B cell (primary cell): ENCODE data around the gene WTAP. TPM values are rescaled to one million over a fixed set of nuclear protein-coding genes. Genes with fewer than 3 reads are reported as not detected.

ENCODE experiments used
- ATAC-seq: fragments of 200-7000 bp; cut with Tn5 transposase; one replicate; pipeline ENCODE4 v1.10.0; 2021; ENCODE audit warnings: low read depth, mild to moderate bottlenecking, moderate number of reproducible peaks, moderate library complexity
- CTCF ChIA-PET: fragments of 350-600 bp; sonication (Branson Sonifier 250); formaldehyde crosslinking; loops from one replicate; lab custom pipeline; 2021; ENCODE audit warnings: antibody characterized with exemption, inconsistent platforms; lab: Charles Lee
- POLR2A ChIA-PET: fragments of 350-600 bp; sonication (Branson Sonifier 250); formaldehyde crosslinking; loops from one replicate; lab custom pipeline; 2021; ENCODE audit warnings: antibody characterized with exemption; lab: Charles Lee
- DNase-seq: peaks from one replicate; pipeline ENCODE4 v3.0.0; 2013
- H2AFZ ChIP-seq: 2 replicates; pipeline ENCODE4 v1.6.1; 2012; ENCODE audit warnings: mild to moderate bottlenecking, low read depth, low read length; ENCODE audit not compliant: insufficient read depth, poor library complexity, severe bottlenecking
- H3K27ac ChIP-seq, 2 donors: 1 replicate in 1 of 2; 2 replicates in 1 of 2; pipeline ENCODE4 v1.5.1; 2012 to 2013; ENCODE audit warnings: low read length in 2 of 2, mild to moderate bottlenecking in 2 of 2, moderate library complexity in 1 of 2
- H3K27me3 ChIP-seq, 4 experiments: fragments of 200-600 bp in 1 of 4; sonication (generic) in 1 of 4; replicated peaks in 1 of 4; 1 replicate in 2 of 4; 2 replicates in 2 of 4; pipeline versions ENCODE4 v1.6.1 to v1.7.0; 2013 to 2016; ENCODE audit warnings: low read length in 3 of 4, mild to moderate bottlenecking in 2 of 4, mixed read lengths in 1 of 4, moderate library complexity in 1 of 4; ENCODE audit not compliant: insufficient read depth in 4 of 4, control insufficient read depth in 3 of 4; ENCODE audit errors: control extremely low read depth in 1 of 4
- H3K36me3 ChIP-seq, 2 experiments: replicated peaks in 1 of 2; 1 replicate in 1 of 2; 2 replicates in 1 of 2; pipeline versions ENCODE4 v1.6.1 to v1.7.1; 2013; ENCODE audit warnings: low read length in 1 of 2; ENCODE audit not compliant: insufficient read depth in 2 of 2, control insufficient read depth in 1 of 2; ENCODE audit errors: control extremely low read depth in 1 of 2, extremely low read depth in 1 of 2
- H3K4me1 ChIP-seq, 2 donors: fragments of 200-600 bp in 1 of 2; sonication (generic) in 1 of 2; 1 replicate in 1 of 2; 2 replicates in 1 of 2; pipeline versions ENCODE4 v1.5.1 to v1.6.1; 2013 to 2017; ENCODE audit warnings: low read length in 2 of 2; ENCODE audit not compliant: control insufficient read depth in 2 of 2, insufficient read depth in 2 of 2
- H3K4me2 ChIP-seq: replicated peaks from 2 replicates; pipeline ENCODE3; 2012; ENCODE audit warnings: mild to moderate bottlenecking, low read depth, low read length; ENCODE audit not compliant: poor library complexity, severe bottlenecking
- H3K4me3 ChIP-seq, 5 experiments: fragments of 200-600 bp in 1 of 5; sonication (generic) in 1 of 5; 1 replicate in 3 of 5; 2 replicates in 2 of 5; pipeline versions ENCODE4 v1.5.1 to v1.7.0; 2011 to 2016; ENCODE audit warnings: low read length in 4 of 5, mild to moderate bottlenecking in 4 of 5, low read depth in 2 of 5, control low read depth in 1 of 5, moderate library complexity in 1 of 5; ENCODE audit not compliant: insufficient read depth in 1 of 5; ENCODE audit errors: control extremely low read depth in 1 of 5, extremely low read depth in 1 of 5
- H3K79me2 ChIP-seq: fragments of 200-600 bp; sonication (generic); one replicate; pipeline ENCODE4 v1.6.0; 2016; ENCODE audit warnings: low read length; ENCODE audit not compliant: control insufficient read depth, insufficient read depth
- H3K9ac ChIP-seq: fragments of 200-600 bp; sonication (generic); 2 replicates; pipeline ENCODE4 v1.6.1; 2017; ENCODE audit warnings: mild to moderate bottlenecking, low read length, moderate library complexity
- H3K9me3 ChIP-seq, 3 donors: one replicate each; pipeline versions ENCODE4 v1.6.1 to v1.7.1; 2013; ENCODE audit warnings: low read length in 2 of 3; ENCODE audit not compliant: control insufficient read depth in 2 of 3, insufficient read depth in 1 of 3; ENCODE audit errors: control extremely low read depth in 1 of 3
- H4K20me1 ChIP-seq: 2 replicates; pipeline ENCODE4 v1.6.0; 2012; ENCODE audit warnings: mild to moderate bottlenecking, low read length; ENCODE audit not compliant: insufficient read depth, control insufficient read depth, poor library complexity, severe bottlenecking
- H3K27ac Mint-ChIP-seq: one replicate; pipeline ENCODE4 v1.8.0; 2021; ENCODE audit warnings: mixed read lengths
- H3K27me3 Mint-ChIP-seq: one replicate; pipeline ENCODE4 v1.8.0; 2021; ENCODE audit warnings: mixed read lengths
- H3K4me1 Mint-ChIP-seq: one replicate; pipeline ENCODE4 v1.8.0; 2021; ENCODE audit warnings: mixed read lengths
- H3K4me3 Mint-ChIP-seq: one replicate; pipeline ENCODE4 v1.8.0; 2021; ENCODE audit warnings: mixed read lengths
- H3K9me3 Mint-ChIP-seq: one replicate; pipeline ENCODE4 v1.8.0; 2022; ENCODE audit warnings: mixed read lengths; ENCODE audit not compliant: insufficient read depth
- CTCF ChIP-seq: fragments of 200-600 bp; IDR thresholded peaks from one replicate; pipeline ENCODE4 v1.8.0; 2022; ENCODE audit warnings: antibody characterized with exemption, mild to moderate bottlenecking
- EZH2 ChIP-seq: IDR thresholded peaks from 2 replicates; pipeline ENCODE4 v1.6.1; 2012; ENCODE audit warnings: borderline replicate concordance, low read depth, mild to moderate bottlenecking, moderate library complexity, low read length; ENCODE audit not compliant: insufficient read depth, poor library complexity, severe bottlenecking
- WGBS: methylation state at CpG from one replicate; pipeline ENCODE4 v1.1.5; 2013; ENCODE audit warnings: missing lambda C conversion rate; ENCODE audit not compliant: insufficient coverage; 5-methylcytosine and 5-hydroxymethylcytosine counted together
- intact Hi-C: fragments of 100-400 bp; cut with micrococcal nuclease; formaldehyde crosslinking; loops from one replicate; pipeline ENCODE4 v1.10.0; 2022
- polyA plus RNA-seq: library from polyadenylated mRNA; depleted of rRNA; stranded (reverse); fragments of >200 nt; gene quantifications from 2 replicates; pipeline ENCODE4 v1.2.3, GENCODE V29; 2012
- total RNA-seq, 2 donors: library from RNA; stranded (reverse); fragments of 120-200 nt in 1 of 2; gene quantifications; 1 replicate in 1 of 2; 2 replicates in 1 of 2; pipeline versions ENCODE4 v1.2.3 to v1.2.4, GENCODE V29; 2013 to 2022

Gene WTAP
- total and polyA plus RNA-seq, 2 donors (not counting 1 experiment from before 2014, with no cell fraction given), result 34.2 to 165 TPM

- no peaks in the 10 kb centered on the region for H3K9me3 Mint-ChIP-seq
These were observed 12.9 kb upstream of the WTAP start for GRCh38 chr6:159714404-159714803.

GRCh38 chr6:159715166-159715565 lies 12.1 kb upstream of the WTAP start:
- POLR2A ChIA-PET, result no interaction called here
- no peak overlapping the region for H3K27ac Mint-ChIP-seq
- Histone ChIP-seq H3K4me1 (no peaks in the 10 kb centered on the region), H3K79me2 (peaks cover 53% of the 10 kb centered on the region), H2AFZ (no peak overlapping the region), H3K4me2 (no peak overlapping the region), H3K9me3 (no peaks in the 10 kb centered on the region), H4K20me1 (no peaks in the 10 kb centered on the region), H3K27me3 (no peaks in the 10 kb centered on the region), H3K36me3 (peaks cover 0 to 2% of the 10 kb centered on the region in 2 experiments), H3K4me3 (no peak overlapping the region), H3K27ac (no peak overlapping the region), H3K9ac (no peak overlapping the region)
- no peak overlapping the region for H3K4me3 Mint-ChIP-seq
- 70% methylated on average over 2 of the region's 3 CpGs for WGBS
- H3K4me1 Mint-ChIP-seq, result no peaks in the 10 kb centered on the region
- no peak for TF ChIP-seq CTCF
- no peak for TF ChIP-seq EZH2
- ATAC-seq (no peak), DNase-seq (no peak)
- intact Hi-C loops, result no loop called here
- CTCF ChIA-PET, result no interaction called here
- H3K9me3 Mint-ChIP-seq, result no peaks in the 10 kb centered on the region
- H3K27me3 Mint-ChIP-seq, result no peaks in the 10 kb centered on the region

More at GRCh38 chr6:159714404-159714803, 12.9 kb upstream of the WTAP start:
- intact Hi-C loops, result no loop called here
- CTCF ChIA-PET, result no interaction called here
- no peaks in the 10 kb centered on the region for H3K9me3 ChIP-seq
- Mint-ChIP-seq H3K27me3 (no peaks in the 10 kb centered on the region), H3K4me3 (no peak overlapping the region), H3K27ac (no peak overlapping the region), H3K4me1 (no peaks in the 10 kb centered on the region)
- ATAC-seq, result no peak
- WGBS, result 88% methylated on average over 5 of the region's 5 CpGs
- H3K36me3 ChIP-seq, result peaks cover 0 to 2% of the 10 kb centered on the region in 2 experiments
- DNase-seq, result no peak
- H4K20me1 ChIP-seq, result no peaks in the 10 kb centered on the region
- no peaks in the 10 kb centered on the region for H3K4me1 ChIP-seq
- no peak overlapping the region for H2AFZ ChIP-seq
- TF ChIP-seq EZH2, result no peak
- no peak for TF ChIP-seq CTCF
- H3K27ac ChIP-seq, result no peak overlapping the region
- peaks cover 48% of the 10 kb centered on the region for H3K79me2 ChIP-seq
- H3K27me3 ChIP-seq, result no peaks in the 10 kb centered on the region
- H3K4me2 ChIP-seq, result no peak overlapping the region
- no peak overlapping the region for H3K4me3 ChIP-seq
- H3K9ac ChIP-seq, result no peak overlapping the region
- POLR2A ChIA-PET, result no interaction called here
